GM12878 (cell line): Measurements from ENCODE around the gene TTLL6. TPM values are rescaled to one million over a fixed set of nuclear protein-coding genes. Genes with fewer than 3 reads are reported as not detected.

Experiments used
- ATAC-seq: fragments of 200-7000 bp; cut with Tn5 transposase; 3 replicates; pipeline ENCODE4 v1.9.1; 2020; ENCODE audit warnings: mild to moderate bottlenecking, moderate library complexity
- BruUV-seq: library from RNA; stranded (reverse); fragments of 400-500 nt; replicated peaks from 2 replicates; lab custom pipeline; 2021; lab: Mats Ljungman, UMichigan
- CTCF ChIA-PET: fragments of 300-600 bp; sonication (Branson Sonifier 250); formaldehyde crosslinking; extraction: SDS; loops from one replicate; lab custom pipeline; 2021; ENCODE audit warnings: inconsistent platforms; lab: Yijun Ruan, JAX
- POLR2A ChIA-PET: fragments of 350-600 bp; formaldehyde crosslinking; extraction: SDS; loops from one replicate; lab custom pipeline; 2021; ENCODE audit warnings: inconsistent platforms; lab: Charles Lee
- RAD21 ChIA-PET: fragments of 300-600 bp; sonication (Branson Sonifier 250); formaldehyde crosslinking; loops from one replicate; lab custom pipeline; 2023; ENCODE audit warnings: antibody characterized with exemption; ENCODE audit not compliant: unreplicated experiment; lab: Charles Lee
- SMC1A ChIA-PET: fragments of 300-600 bp; sonication (Branson Sonifier 250); formaldehyde crosslinking; loops from one replicate; lab custom pipeline; 2023; ENCODE audit not compliant: unreplicated experiment, uncharacterized antibody; lab: Charles Lee
- DNase-seq: peaks from one replicate; pipeline ENCODE4 v3.0.0-alpha.2; 2011; ENCODE audit warnings: low read depth, low spot score
- FAIRE-seq: peaks from 3 replicates; lab custom pipeline; 2011; peaks lifted over from hg19 to GRCh38; lab: Jason Lieb, UNC
- H2AFZ ChIP-seq: 2 replicates; pipeline ENCODE4 v1.6.0; 2011; ENCODE audit warnings: low read depth, low read length, control low read depth; ENCODE audit not compliant: control insufficient read depth
- H3K27ac ChIP-seq: 2 replicates; pipeline ENCODE4 v1.5.1; 2011; ENCODE audit warnings: control low read depth; ENCODE audit not compliant: control insufficient read depth, insufficient read depth
- H3K27me3 ChIP-seq, 2 experiments: replicated peaks in 1 of 2; 2 replicates each; pipeline versions ENCODE4 v1.6.0 to v1.6.1; 2011; ENCODE audit warnings: low read length in 1 of 2; ENCODE audit not compliant: control insufficient read depth in 2 of 2, insufficient read depth in 2 of 2
- H3K36me3 ChIP-seq, 2 experiments: 2 replicates each; pipeline ENCODE4 v1.5.1; 2011; ENCODE audit warnings: low read length in 1 of 2; ENCODE audit not compliant: control insufficient read depth in 2 of 2, insufficient read depth in 2 of 2
- H3K4me1 ChIP-seq: 2 replicates; pipeline ENCODE4 v1.6.1; 2011; ENCODE audit warnings: mild to moderate bottlenecking, low read length, moderate library complexity, mixed read lengths; ENCODE audit not compliant: control insufficient read depth, insufficient read depth
- H3K4me2 ChIP-seq: 2 replicates; pipeline ENCODE4 v1.6.0; 2011; ENCODE audit warnings: control low read depth; ENCODE audit not compliant: control insufficient read depth, insufficient read depth
- H3K4me3 ChIP-seq: fragments of 200-600 bp; sonication (generic); 2 replicates; pipeline ENCODE4 v1.5.1; 2016
- H3K79me2 ChIP-seq: 2 replicates; pipeline ENCODE4 v1.6.0; 2011; ENCODE audit warnings: low read length; ENCODE audit not compliant: control insufficient read depth, insufficient read depth
- H3K9ac ChIP-seq: 2 replicates; pipeline ENCODE4 v1.8.0; 2011; ENCODE audit warnings: low read length, control low read depth, mixed read lengths; ENCODE audit not compliant: control insufficient read depth, insufficient read depth
- H3K9me3 ChIP-seq: replicated peaks from 3 replicates; pipeline ENCODE4 v1.5.1; 2011; ENCODE audit warnings: mild to moderate bottlenecking, low read length; ENCODE audit not compliant: control insufficient read depth, insufficient read depth
- H4K20me1 ChIP-seq: 2 replicates; pipeline ENCODE4 v1.6.0; 2011; ENCODE audit not compliant: control insufficient read depth, insufficient read depth
- CBX5 ChIP-seq: sonication (generic); IDR thresholded peaks from 2 replicates; pipeline ENCODE4 v1.6.1; 2016; ENCODE audit warnings: low read depth, moderate library complexity, mild to moderate bottlenecking, inconsistent platforms
- CHD1 ChIP-seq: IDR thresholded peaks from 2 replicates; pipeline ENCODE4 v1.6.1; 2012; ENCODE audit warnings: low read depth, low read length, improper control_type of control experiment
- CREB1 ChIP-seq: IDR thresholded peaks from 2 replicates; pipeline ENCODE4 v1.6.1; 2012; ENCODE audit warnings: low read depth, mild to moderate bottlenecking, inconsistent platforms
- HDAC2 ChIP-seq: fragments of 200-600 bp; sonication (generic); IDR thresholded peaks from 2 replicates; pipeline ENCODE4 v1.6.1; 2017
- MXI1 ChIP-seq: fragments of 150-350 bp; IDR thresholded peaks from 2 replicates; pipeline ENCODE4 v1.6.1; 2011; ENCODE audit warnings: low read depth, mild to moderate bottlenecking, inconsistent platforms, low read length, improper control_type of control experiment
- POLR2AphosphoS5 ChIP-seq: IDR thresholded peaks from 2 replicates; pipeline ENCODE4 v1.6.1; 2011; ENCODE audit warnings: mild to moderate bottlenecking, low read length, inconsistent platforms
- RAD21 ChIP-seq: IDR thresholded peaks from 2 replicates; pipeline ENCODE4 v1.6.1; 2011; ENCODE audit warnings: mild to moderate bottlenecking, low read depth, low read length, moderate library complexity; ENCODE audit not compliant: insufficient read depth
- WGBS: methylation state at CpG from one replicate; pipeline ENCODE4 v1.1.6; 2016; ENCODE audit warnings: low lambda C conversion rate; ENCODE audit not compliant: insufficient replicate concordance, insufficient coverage; ENCODE audit errors: missing lambda C conversion rate; 5-methylcytosine and 5-hydroxymethylcytosine counted together
- in situ Hi-C: fragments of 300-500 bp; cut with MboI; formaldehyde crosslinking; loops from 9 replicates; pipeline ENCODE4 v1.14.3; 2018; ENCODE audit warnings: mixed read lengths
- intact Hi-C: fragments of 100-400 bp; cut with micrococcal nuclease; formaldehyde crosslinking; loops from one replicate; pipeline ENCODE4 v1.14.2; 2022; ENCODE audit not compliant: unreplicated experiment
- polyA plus RNA-seq, 11 experiments: library from polyadenylated mRNA; depleted of rRNA in 4 of 11; unstranded in 6 of 11; stranded (reverse) in 5 of 11; fragments of >200 nt; fragmentation: Nextera tagmentation in 4 of 11; fragmentation: Illumina TruSeq in 1 of 11; extraction: Ambion mirVana in 4 of 11; extraction: Trizol in 1 of 11; gene quantifications; 1 replicate in 1 of 11; 2 replicates in 10 of 11; pipeline versions ENCODE4 v1.2.1 to v1.2.3, GENCODE V29; 2011 to 2016; ENCODE audit warnings: inconsistent platforms in 2 of 11, missing spikeins in 2 of 11, low read depth in 1 of 11
- total RNA-seq, 4 experiments: library from RNA; depleted of rRNA in 3 of 4; stranded (reverse); fragments of >200 nt in 3 of 4; fragmentation: Illumina TruSeq in 1 of 4; extraction: Trizol in 1 of 4; gene quantifications; 2 replicates each; pipeline versions ENCODE4 v1.2.1 to v1.2.3, GENCODE V29; 2013 to 2021
- TF ChIP-seq, protein P1 (sequence below): IDR thresholded peaks from 2 replicates; pipeline ENCODE4 v1.6.1; 2012; ENCODE audit warnings: low read depth, low read length, improper control_type of control experiment
- TF ChIP-seq, protein P2 (sequence below): IDR thresholded peaks from 2 replicates; pipeline ENCODE4 v1.6.1; 2011; ENCODE audit warnings: mild to moderate bottlenecking, low read depth, low read length, moderate library complexity; ENCODE audit not compliant: insufficient replicate concordance

Gene TTLL6
- total and polyA plus RNA-seq, 10 of the 15 experiments (the other 5 are each of a cell fraction or from before 2014, with no cell fraction given) = 0.06 to 0.36 (median 0.13) TPM; not detected in 4

DNA sequence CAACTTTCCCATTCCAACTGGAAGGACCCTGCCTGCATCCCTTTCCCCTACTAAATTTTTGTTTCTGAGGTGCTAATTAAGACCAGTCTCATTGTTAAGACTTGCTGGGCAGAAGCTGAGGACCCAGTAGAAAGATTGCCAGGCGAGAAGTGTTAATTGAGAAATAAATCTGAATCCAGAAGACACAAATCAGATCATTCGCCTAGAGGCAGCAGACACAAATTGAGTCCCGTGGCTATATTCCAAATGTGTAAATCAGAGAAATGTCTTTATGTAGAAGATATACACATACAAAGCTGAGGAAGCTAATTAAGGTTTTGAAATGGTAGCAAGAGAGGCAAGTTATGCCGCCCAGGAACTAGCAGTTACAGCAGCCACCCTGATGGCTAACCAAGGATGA lies 43.4 kb upstream of the TTLL6 start:
- DNase-seq = no peak
- Histone ChIP-seq H3K9ac (no peak overlapping the region), H3K79me2 (no peaks in the 10 kb centered on the region), H3K9me3 (no peaks in the 10 kb centered on the region), H3K27ac (no peak overlapping the region)
- no TSS peak for BruUV-seq
- TF ChIP-seq HDAC2 = no peak
- no peak for TF ChIP-seq MXI1
- no peak for TF ChIP-seq CHD1
- no peak for TF ChIP-seq CREB1
- no peak for TF ChIP-seq CBX5
- TF ChIP-seq, protein P1, sequence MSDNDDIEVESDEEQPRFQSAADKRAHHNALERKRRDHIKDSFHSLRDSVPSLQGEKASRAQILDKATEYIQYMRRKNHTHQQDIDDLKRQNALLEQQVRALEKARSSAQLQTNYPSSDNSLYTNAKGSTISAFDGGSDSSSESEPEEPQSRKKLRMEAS = no peak
- no peak for TF ChIP-seq POLR2AphosphoS5
- TF ChIP-seq, protein P2, sequence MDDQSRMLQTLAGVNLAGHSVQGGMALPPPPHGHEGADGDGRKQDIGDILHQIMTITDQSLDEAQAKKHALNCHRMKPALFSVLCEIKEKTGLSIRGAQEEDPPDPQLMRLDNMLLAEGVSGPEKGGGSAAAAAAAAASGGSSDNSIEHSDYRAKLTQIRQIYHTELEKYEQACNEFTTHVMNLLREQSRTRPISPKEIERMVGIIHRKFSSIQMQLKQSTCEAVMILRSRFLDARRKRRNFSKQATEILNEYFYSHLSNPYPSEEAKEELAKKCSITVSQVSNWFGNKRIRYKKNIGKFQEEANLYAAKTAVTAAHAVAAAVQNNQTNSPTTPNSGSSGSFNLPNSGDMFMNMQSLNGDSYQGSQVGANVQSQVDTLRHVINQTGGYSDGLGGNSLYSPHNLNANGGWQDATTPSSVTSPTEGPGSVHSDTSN = no peak
- no peak for TF ChIP-seq RAD21
- TF ChIP-seq, all 136 proteins: peak for 0
- Histone ChIP-seq H4K20me1 (no peaks in the 10 kb centered on the region), H3K27me3 (no peaks in the 10 kb centered on the region), H3K36me3 (peaks cover 1 to 11% of the 10 kb centered on the region in 2 experiments; a peak in 3 of 4 replicates), H2AFZ (no peak overlapping the region), H3K4me2 (no peak overlapping the region), H3K4me3 (no peak overlapping the region), H3K4me1 (no peaks in the 10 kb centered on the region)
- FAIRE-seq = no peak
- SMC1A ChIA-PET = interaction anchor here (1.0 to 2.0 kb wide), 6 partner anchors 8 to 52 kb away, joined by 3 to 7 read pairs (median 4); no protein-coding TSS in a partner anchor
- RAD21 ChIA-PET = no interaction called here
- POLR2A ChIA-PET = interaction anchor here (0.5 to 0.8 kb wide), 2 partner anchors 10 to 15 kb away, joined by 3 read pairs; no protein-coding TSS in a partner anchor
- CTCF ChIA-PET = interaction anchor here (0.9 to 4.0 kb wide), 4 partner anchors 10 to 45 kb away, joined by 3 to 22 read pairs (median 7); no protein-coding TSS in a partner anchor
- in situ Hi-C loops = no loop called here
- WGBS = 98% methylated on average over 4 of the region's 4 CpGs
- no peak for ATAC-seq
- intact Hi-C loops = no loop called here
